ENCODE results near the gene PRKAR1A. TPM values are rescaled to one million over a fixed set of nuclear protein-coding genes. Genes with fewer than 3 reads are reported as not detected.
"Not testable (repeated sequence)": the region's sequence is repeated elsewhere in the genome, so short reads cannot be mapped to it uniquely, and the experiment has no call there.

Gene PRKAR1A
- total RNA-seq, 1 donor from 2014 or later, result 149 TPM

DNA sequence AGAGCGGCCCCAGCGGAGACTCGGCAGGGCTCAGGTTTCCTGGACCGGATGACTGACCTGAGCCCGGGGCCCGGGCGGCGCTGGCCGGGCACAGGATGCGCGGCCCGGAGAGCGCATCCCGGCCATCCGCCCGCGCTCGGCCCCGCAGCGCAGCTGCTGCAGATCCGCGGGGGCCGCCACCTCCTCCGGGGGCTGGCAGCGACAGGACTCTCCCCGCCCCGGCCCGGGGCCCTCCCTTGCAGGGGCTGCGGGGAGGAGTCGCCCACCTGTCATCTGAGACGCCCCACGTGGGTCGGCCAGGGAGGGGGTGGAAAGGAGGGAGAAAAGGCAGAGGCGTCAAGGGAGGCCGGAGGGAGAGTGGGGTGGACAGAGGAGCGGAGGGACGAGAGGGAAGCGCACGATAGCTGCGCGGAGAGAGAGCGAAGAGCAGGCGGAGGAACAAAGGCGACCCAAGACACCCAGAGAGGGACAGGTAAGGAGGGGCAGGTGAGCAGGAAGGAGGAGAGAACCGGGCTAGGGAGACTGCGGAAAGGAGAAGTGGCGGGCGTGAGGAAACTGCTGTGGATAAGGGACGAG lies 471 bp upstream of the PRKAR1A start:
- peak; percentile 56 for ATAC-seq

DNA sequence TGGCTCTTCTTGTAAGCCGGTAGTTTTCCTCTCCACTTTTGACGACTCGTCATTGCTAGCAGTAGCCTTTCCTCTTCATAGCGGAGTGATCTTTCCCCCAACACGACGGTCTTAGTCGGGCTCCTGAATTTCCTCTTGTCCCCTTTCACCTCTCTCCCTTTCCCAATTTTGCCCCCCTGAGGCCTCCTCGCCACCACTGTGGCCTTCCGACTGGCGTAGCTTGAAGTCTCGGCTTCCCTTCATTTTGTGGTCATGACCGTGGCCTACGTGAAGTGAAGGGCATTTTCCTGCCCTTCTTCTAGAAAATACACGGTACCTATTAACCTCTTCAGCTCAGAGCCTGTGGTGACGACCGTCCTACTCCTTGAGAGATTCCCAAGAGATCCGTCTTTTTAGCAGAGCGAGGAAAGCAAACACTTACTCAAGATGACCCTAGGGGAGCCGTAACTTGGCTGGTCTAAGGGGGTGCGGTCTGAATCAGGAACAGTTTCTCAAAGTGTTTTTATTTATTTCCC lies 787 bp downstream of the PRKAR1A start:
- no peak for ATAC-seq

GRCh38 chr17:68513932-68514331 lies 1.7 kb downstream of the PRKAR1A start:
- ATAC-seq, result no peak

GRCh38 chr17:68514831-68515635 lies 2.8 kb downstream of the PRKAR1A start:
- no peak for ATAC-seq

GRCh38 chr17:68516732-68517131 lies 4.5 kb downstream of the PRKAR1A start:
- no peak for ATAC-seq

DNA sequence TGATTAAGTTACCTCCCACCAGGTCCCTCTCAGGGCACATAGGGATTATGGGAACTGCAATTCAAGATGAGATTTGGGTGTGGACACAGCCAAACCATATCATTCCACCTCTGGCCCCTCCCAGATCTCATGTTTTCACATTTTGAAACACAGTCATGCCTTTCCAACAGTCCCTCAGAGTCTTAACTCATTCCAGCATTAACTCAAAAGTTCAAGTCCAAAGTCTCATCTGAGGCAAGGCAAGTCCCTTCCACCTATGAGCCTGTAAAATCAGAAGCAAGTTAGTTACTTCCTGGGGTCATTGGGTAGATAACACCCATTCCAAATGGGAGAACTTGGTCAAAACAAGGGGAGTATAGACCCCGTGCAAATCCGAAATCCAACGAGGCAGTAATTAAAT lies 5.4 kb downstream of the PRKAR1A start:
- ATAC-seq, result not testable (repeated sequence)

DNA sequence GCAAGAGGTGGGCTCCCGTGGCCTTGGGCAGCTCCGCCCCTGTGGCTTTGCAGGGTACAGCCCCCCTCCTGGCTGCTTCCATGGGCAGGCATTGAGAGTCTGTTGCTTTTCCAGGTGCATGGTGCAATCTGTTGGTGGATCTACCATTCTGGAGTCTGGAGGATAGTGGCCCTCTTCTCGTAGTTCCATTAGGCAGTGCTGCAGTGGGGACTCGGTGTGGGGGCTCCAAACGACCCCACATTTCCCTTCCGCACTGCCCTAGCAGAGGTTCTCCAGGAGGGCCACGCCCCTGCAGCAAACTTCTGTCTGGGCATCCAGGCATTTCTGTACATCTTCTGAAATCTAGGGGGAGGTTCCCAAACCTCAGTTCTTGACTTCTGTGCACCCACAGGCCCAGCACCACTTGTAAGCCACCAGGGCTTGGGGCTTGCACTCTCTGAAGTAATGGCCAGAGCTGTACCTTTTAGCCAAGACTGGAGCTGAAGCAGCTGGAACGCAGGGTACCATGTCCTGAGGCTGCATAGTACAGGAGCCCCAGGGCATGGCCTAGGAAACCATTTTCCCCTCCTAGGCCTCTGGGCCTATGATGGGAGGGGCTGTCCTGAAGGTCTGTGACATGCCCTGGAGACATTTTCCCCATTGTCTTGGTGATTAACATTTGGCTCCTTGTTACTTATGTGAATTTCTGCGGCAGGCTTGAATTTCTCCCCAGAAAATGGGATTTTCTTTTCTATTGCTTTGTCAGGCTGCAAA lies 6.0 kb downstream of the PRKAR1A start:
- ATAC-seq, result no peak

- ATAC-seq, result not testable (repeated sequence)
These were observed 6.8 kb downstream of the PRKAR1A start for GRCh38 chr17:68519051-68519450.

GRCh38 chr17:68519911-68520310 lies 7.7 kb downstream of the PRKAR1A start:
- ATAC-seq, result peak; percentile 19

GRCh38 chr17:68522266-68522665 lies 10.0 kb downstream of the PRKAR1A start:
- no peak for ATAC-seq

DNA sequence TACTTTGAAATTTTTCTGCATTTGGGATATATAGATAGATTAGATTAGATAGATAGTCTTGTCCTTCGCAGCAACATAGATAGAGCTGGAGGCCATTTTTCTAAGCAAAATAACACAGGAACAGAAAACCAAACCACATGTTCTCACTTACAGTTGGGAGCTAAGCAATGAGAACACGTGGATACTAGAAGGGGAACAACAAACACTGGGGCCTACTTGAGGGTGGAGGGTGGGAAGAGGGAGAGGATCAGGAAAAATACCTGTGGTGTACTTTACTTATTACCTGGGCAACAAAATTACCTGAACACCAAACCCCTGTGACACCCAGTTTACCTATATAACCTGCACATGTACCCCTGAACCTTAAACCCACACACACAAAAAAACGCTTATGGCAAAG lies 14.3 kb downstream of the PRKAR1A start:
- no peak for ATAC-seq

DNA sequence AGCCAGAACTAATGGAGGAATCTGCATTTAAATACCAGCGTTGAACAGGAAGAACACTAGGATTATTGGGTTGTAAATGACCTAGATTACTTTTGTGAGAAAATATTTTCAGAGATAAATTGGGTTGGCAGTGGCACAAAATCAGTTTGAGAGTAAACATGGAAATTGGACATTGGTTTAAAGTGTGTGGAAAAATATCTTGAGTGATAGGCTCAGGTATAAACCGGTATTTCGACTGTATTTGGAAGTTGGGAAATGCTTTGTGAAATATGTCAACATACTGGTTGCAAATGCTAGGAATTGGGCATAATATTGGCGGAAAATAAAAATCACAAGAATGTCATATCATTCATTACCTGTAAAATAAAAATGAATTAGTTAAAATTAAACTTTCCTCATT lies 15.1 kb downstream of the PRKAR1A start:
- no peak for ATAC-seq

- ATAC-seq, result no peak
These were observed 19.0 kb downstream of the PRKAR1A start for GRCh38 chr17:68531252-68531651.

GRCh38 chr17:68532826-68533225 lies 20.6 kb downstream of the PRKAR1A start:
- no peak for ATAC-seq

- no peak for ATAC-seq
These were observed 21.9 kb downstream of the PRKAR1A start for GRCh38 chr17:68533887-68534694.

DNA sequence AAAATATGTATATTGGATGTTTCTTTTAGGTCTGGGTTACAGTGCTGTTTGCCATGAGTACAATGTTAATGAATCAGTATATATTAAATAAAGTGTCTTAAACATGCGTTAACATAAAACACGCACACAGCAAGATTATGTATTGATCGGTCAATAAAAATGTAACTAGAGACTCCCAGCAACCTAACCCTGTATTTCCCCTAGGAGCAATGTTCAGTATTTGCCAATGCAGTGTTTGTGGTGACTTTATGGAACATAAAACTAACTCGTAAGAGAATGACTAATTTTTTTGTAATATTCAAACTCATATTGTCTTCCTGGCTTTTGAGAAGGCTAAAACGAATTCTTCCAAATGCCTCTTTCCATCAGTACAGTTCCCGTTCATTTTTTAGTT lies 22.5 kb downstream of the PRKAR1A start:
- ATAC-seq, result no peak

DNA sequence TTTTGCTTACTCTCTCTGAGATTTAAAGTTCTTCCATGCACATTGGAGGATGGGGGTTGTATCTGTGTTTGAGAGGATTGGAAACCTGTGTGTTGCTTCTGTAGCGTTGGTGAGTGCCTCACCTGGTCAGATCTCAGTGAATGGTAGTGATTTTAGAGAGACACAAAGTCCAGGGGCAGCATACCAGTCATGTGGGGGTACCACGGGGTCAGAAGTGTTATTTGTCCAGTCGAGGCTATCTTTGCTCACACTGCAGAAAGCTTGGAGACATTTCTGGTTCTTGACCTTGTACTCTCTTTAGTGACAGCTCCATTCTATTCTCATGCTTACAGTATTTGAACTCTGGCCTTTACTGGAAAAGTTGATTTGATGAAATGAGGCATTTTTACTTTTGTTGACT lies 23.7 kb downstream of the PRKAR1A start:
- no peak for ATAC-seq

DNA sequence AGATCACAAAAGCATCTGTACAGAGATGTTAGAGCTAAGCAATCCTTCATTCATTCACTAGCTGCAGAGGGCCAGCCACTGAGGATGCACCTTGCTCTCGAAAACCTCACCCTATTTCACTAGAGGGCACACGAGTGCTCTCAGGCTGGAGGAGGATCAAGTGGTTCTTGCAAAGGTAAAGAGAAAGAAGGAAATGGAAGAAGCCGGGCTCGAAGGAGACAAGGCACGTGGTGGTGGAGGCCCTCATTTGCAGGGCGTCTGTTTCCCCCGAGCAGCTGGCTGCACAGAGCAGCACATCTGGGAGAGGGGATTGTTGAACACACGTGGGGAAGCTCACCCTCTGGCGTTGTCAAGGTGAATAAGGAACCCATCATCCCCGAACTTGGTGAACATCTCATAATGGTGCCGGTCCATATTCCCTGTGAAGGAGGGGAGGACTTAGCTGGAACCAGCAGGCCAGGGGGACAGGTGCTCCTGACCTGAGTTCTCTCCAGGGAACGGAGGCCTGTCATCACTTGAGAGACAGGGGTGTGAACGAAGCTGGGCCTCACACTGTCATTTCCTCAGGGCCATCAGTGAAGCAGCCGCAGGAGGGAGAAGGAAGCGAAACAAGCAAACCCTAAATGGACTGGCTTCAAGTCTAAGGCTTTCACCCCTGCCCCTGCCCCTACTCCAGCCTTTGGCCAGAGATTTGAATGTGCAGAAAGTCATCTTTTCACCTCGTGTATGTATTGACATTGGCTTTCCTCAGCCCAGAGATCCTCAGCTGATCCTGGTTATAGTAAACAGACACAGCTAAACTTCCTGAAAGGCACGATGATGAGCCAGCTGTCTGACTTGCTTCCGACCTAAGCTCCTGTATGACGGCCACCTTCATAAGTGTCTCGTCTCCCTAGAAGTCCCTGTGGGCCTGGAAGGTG lies 27.6 kb downstream of the PRKAR1A start:
- ATAC-seq, result peak; percentile 73

GRCh38 chr17:68540981-68541380 lies 28.8 kb downstream of the PRKAR1A start:
- ATAC-seq, result no peak

GRCh38 chr17:68541816-68542215 lies 29.6 kb downstream of the PRKAR1A start:
- no peak for ATAC-seq

DNA sequence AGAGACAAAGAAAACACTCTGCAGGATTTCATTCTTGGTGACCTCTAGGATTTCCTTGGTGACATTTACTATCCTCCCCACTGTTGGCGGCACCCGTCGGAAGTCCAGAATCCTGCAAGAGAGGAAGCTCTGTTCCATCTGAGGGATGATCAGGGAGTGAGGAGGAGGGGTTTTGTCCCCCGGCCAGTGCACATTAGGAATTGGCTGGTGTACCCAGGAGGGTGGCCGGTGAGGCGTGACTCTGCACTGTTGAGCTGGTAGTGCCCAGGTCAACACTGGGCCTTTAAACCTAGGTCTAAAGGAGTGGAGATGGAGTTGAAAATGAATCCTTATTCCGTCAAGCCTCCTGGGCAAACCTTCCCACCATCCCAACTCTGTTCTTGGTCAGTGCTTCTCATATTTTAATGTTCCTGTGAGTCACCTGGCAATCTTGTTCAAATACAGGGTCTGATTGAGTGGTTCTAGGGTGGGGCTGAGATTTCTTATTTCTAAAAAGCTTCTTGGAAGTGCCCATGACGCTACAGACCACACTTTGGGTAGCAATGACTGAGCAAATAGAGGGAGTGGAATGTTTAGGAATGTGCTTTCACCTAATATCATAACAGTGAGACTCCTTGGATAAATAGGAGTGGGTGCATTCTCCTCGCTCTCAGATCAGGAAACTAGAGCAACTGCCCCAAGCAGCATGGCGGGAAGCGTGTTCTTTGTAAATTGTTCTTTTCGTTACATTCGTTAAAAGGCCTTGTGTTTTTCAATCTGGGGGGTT lies 30.7 kb downstream of the PRKAR1A start:
- ATAC-seq, result peak; percentile 32
